ENCODE data around the gene SORL1.

SORL1 gene

DNA sequence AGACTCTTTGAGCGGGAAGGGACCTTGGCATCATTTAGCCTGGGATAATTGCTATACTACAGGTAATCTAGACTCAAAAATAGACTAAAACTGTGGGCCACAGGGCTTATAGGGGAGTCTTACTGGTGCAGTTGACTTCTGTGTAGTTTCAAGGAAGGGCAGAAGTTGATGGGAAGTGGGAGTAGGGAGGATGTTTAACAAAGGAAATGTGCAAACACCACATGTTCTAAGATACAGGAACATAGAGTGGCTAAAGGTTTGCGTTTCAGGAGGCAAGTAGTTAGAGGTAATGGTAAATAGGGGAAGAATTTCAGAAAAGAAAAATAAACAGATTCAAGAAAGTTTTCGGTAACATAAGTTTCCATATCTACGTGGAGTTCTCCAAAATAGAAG lies 14.4 kb upstream of the SORL1 start:
- TF ChIP-seq, protein P1, sequence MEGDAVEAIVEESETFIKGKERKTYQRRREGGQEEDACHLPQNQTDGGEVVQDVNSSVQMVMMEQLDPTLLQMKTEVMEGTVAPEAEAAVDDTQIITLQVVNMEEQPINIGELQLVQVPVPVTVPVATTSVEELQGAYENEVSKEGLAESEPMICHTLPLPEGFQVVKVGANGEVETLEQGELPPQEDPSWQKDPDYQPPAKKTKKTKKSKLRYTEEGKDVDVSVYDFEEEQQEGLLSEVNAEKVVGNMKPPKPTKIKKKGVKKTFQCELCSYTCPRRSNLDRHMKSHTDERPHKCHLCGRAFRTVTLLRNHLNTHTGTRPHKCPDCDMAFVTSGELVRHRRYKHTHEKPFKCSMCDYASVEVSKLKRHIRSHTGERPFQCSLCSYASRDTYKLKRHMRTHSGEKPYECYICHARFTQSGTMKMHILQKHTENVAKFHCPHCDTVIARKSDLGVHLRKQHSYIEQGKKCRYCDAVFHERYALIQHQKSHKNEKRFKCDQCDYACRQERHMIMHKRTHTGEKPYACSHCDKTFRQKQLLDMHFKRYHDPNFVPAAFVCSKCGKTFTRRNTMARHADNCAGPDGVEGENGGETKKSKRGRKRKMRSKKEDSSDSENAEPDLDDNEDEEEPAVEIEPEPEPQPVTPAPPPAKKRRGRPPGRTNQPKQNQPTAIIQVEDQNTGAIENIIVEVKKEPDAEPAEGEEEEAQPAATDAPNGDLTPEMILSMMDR (IDR thresholded peaks at IDR 0.05; ENCODE audit: low read depth, low read length) = no peak
- H3K4me3 ChIP-seq (replicated peaks in 1 of 2; ENCODE audit: low read depth in 2 of 2, low read length in 2 of 2) = no peak overlapping the region
- DNase-seq (ENCODE audit: low read depth in 2 of 2) = no peak

- peak in 1 of 2 donors; percentile 28 for DNase-seq (ENCODE audit: low read depth in 2 of 2)
- no peak overlapping the region for H3K4me3 ChIP-seq (replicated peaks in 1 of 2; ENCODE audit: low read depth in 2 of 2, low read length in 2 of 2)
- TF ChIP-seq, protein P1 (IDR thresholded peaks at IDR 0.05; ENCODE audit: low read depth, low read length) = no peak
Measured at GRCh38 chr11:121439337-121439736, 12.8 kb upstream of the SORL1 start.

DNA sequence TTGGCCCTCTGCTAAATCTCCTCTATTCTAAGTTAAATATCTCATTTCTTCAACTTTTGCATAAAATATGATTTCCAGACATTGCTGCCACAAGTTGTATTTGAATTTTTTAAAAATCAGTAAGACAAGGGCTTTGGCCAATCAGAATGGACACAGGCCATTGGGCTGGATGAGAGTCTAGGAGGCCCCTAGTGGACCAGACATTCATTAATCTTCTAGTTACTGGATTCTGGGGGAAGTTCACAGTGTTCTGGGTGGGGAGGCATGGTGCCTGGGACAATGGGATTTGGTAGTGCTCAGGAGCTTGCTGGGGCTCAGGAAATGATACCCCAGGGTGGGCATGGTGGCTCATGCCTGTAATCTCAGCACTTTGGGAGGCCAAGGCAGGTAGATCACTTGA lies 12.4 kb upstream of the SORL1 start:
- TF ChIP-seq, protein P1 (IDR thresholded peaks at IDR 0.05; ENCODE audit: low read depth, low read length) = no peak
- no peak overlapping the region for H3K4me3 ChIP-seq (replicated peaks in 1 of 2; ENCODE audit: low read depth in 2 of 2, low read length in 2 of 2)
- DNase-seq (ENCODE audit: low read depth in 2 of 2) = no peak

DNA sequence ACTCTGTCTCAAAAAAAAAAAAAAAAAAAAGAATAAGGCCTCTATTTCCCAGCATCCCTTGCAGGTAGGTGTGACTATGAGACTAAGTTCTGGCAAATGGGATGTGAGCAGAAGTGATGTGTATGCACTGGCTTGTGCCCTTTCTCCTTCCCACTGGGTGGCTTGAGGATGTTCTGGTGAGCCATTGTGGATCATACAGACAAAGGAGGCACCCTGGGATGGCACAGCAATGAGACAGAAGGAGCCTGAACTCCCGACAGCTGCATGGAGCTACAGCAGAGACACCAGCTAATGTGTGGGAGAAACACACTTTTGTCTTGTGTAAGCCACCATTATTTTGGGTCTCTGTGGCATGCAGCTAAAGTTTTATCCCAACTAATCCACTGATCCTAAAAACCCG lies 10.6 kb upstream of the SORL1 start:
- no peak for DNase-seq (ENCODE audit: low read depth in 2 of 2)
- TF ChIP-seq, protein P1 (IDR thresholded peaks at IDR 0.05; ENCODE audit: low read depth, low read length) = no peak
- no peak overlapping the region for H3K4me3 ChIP-seq (replicated peaks in 1 of 2; ENCODE audit: low read depth in 2 of 2, low read length in 2 of 2)

- H3K4me3 ChIP-seq (replicated peaks in 1 of 2; ENCODE audit: low read depth in 2 of 2, low read length in 2 of 2) = no peak overlapping the region
- TF ChIP-seq, protein P1 (IDR thresholded peaks at IDR 0.05; ENCODE audit: low read depth, low read length) = no peak
- no peak for DNase-seq (ENCODE audit: low read depth in 2 of 2)
Measured at GRCh38 chr11:121443688-121444275, 8.3 kb upstream of the SORL1 start.

- TF ChIP-seq, protein P1 (IDR thresholded peaks at IDR 0.05; ENCODE audit: low read depth, low read length) = no peak
- DNase-seq (ENCODE audit: low read depth in 2 of 2) = no peak
- no peak overlapping the region for H3K4me3 ChIP-seq (replicated peaks in 1 of 2; ENCODE audit: low read depth in 2 of 2, low read length in 2 of 2)
Measured at GRCh38 chr11:121444526-121444925, 7.6 kb upstream of the SORL1 start.

Measured in cardiac fibroblast (primary cell).